CD4-positive, alpha-beta T cell treated with Interleukin-17A for 4 hours (primary cell): ENCODE measurements around the gene PTPRH.
"Not testable (repeated sequence)": the region's sequence is repeated elsewhere in the genome, so short reads cannot be mapped to it uniquely, and the experiment has no call there.

Source experiments
- DNase-seq: peaks from one replicate; pipeline ENCODE4 v3.0.0-alpha.2; 2020; ENCODE audit warnings: mixed read lengths

Gene PTPRH

DNA sequence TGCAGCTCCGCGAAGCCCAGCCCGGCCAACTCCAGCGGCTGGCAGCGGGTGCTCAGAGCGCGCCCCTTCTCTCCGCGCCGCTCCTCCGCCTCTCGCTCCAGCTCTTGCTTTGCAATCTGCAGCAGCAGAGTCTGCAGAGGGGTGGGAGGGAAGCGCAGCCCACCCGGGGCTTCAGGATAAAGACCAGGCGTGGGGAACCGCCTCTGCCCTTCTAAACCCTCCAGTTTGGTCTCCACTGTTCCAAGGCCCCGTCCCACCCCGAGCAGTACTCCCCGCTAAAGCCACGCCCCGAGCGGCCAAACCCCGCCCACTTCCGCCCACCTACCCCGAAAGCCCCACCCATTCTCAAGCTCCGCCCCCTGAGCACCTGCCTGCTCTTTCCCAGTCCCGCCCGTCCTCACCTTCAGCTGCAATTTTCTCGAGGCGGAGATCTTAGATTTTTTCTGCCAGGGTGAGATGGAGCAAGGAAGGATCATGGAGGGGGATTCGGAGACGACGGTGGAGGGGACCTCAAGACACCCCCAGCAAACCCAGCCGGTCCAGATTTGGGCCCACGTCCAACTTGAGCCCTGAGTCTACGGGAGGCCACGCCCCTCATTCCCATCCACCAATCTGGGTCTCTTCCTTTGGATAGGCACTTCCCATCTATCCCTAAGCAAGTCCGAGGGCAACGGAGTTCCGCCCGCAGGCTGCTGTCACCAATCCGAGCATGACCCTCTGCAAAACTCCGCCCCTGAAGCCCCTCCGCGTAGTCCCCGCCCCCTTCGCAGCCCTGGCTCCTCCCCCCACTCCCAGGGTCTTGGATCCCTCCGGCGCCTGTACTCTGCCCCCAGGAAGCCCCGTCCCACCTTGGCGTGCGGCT is 52.9 kb downstream of the PTPRH start:
- peak; percentile 37 for DNase-seq

DNA sequence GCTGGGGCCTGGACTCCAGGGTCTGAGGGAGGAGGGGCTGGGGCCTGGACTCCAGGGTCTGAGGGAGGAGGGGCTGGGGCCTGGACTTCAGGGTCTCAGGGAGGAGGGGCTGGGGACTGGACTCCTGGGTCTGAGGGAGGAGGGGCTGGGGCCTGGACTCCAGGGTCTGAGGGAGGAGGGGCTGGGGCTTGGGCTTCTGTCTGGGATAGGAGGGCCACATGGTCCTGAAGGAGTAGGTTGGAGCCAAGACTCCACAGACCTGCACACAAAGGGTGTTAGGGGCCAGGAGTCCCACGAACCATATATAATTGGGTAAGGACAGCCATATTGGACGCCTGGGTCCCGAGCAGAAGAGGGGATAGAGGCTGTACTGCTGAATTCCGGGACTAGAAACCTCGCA is 53.5 kb downstream of the PTPRH start:
- DNase-seq, result not testable (repeated sequence)

DNA sequence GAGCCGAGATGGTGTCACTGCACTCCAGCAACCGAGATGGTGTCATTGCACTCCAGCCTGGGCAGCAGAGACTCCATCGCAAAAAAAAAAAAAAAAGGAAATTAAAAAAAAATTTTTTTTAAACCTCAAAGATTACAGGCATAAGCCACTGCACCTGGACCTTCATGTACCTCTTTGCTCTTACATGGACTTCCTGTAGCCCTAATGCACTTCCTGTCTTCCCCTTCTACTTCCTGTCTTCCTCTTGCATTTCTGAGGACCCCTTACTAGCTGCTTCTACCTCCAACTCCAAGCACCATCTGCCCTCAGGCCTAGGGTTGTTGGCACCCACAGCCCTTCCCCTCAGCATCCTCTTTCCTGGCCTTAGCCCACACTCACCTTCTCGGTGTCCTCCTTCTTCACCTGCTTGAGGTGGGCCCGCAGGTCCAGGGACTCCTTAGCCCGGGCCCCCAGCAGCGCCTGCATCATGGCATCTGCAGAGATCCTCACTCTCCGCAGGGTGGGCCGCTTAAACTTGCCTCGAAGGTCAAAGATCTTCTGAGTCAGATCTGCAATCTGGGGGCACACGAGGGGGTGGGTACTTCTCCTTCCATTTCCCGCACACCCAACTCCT is 55.5 kb downstream of the PTPRH start:
- DNase-seq, result no peak

DNA sequence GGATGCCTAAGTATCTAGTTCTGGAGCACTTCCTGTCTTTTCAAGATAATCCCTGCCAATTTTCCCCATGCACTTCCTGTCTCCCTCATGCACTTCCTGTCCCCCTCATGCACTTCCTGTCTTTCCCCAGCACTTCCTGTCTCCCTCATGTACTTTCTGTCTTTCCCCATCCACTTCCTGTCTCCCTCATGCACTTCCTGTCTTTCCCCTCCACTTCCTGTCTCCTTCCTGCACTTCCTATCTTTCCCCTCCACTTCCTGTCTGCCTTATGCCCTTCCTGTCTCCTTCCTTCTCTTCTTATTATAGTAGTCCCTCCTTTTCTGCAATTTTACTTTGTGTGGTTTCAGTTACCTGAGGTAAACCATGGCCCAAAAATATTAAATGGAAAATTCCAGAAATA is 57.3 kb downstream of the PTPRH start:
- no peak for DNase-seq

DNA sequence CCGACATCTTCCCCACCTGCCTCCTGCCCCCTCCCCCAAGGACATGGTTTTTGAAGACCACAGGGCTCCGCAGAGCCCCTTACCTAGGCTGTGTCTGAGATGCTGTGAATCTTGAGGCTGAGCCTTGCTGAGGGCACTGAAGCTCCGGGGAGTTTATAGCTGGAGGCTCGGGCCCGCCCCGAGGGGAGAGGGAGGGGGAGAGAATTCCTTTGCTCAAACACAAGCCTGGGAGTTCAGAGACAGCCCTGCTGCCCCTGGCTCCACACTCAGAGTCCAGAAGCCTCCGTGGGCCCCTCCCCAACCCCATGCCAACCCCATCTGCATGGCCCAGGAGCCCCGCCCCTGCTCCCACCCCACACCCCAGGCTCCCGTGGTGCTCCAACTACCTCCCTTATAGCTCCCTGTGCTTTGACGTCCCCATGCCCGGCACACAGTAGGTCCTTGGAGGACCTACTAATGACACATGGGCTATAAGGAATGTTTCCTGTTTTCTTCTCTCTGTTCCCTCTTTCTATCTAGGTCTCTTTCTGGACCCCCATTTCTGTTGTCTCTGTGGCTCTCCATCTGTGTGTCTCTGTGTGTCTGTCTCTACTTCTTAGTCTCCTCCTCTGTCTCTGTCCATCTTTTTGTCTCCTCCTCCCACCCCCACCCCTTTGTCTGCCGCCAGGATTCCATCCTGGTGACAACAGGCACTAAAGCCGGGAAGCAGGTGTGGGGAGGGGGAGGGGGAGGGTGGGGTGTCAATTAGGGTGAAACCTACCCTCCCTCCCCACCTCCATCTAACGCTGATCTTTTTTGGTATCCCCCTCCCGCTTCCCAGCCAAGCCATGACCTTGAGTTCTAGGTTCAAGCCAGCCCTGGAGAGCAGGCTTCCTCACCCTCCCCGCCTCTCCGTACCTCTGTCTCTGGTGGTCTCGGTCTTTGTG is 60.0 kb downstream of the PTPRH start, which contains the start of gene TNNT1:
Gene TNNT1, minus strand, starts transcription at position 129 of the 926 bp plus-strand sequence. CDS start 2,049 bp downstream, outside the sequence.
- no peak for DNase-seq

DNA sequence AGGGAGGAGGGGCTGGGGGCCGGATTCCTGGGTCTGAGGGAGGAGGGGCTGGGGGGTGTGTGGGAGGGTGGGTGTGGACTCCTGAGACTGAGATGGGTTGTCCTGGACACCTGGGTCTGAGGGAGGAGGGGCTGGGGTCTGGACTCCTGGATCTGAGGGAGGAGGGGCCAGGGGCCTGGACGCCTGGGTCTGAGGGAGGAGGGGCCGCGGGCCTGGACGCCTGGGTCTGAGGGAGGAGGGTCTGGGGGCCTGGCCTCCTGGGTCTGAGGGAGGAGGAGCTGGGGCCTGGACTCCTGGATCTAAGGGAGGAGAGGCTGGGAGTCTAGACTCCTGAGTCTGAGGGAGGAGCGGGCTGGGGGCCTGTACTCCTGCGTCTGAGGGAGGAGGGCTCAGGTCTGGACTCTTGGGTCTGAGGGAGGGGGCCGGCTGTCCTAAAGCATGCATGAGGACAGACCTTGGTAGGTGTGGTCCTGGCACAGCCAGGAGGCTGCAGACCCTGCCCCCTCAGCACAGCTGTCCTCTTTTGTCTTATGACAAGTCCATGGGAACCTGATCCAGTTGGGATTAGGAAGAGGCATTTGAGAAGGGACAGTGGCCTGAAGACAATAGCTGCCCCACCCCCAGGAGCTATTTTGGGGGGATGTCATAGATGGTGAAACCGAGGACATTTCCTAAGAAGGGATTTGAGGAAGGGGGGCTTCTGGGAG is 61.6 kb downstream of the PTPRH start:
- DNase-seq, result no peak

DNA sequence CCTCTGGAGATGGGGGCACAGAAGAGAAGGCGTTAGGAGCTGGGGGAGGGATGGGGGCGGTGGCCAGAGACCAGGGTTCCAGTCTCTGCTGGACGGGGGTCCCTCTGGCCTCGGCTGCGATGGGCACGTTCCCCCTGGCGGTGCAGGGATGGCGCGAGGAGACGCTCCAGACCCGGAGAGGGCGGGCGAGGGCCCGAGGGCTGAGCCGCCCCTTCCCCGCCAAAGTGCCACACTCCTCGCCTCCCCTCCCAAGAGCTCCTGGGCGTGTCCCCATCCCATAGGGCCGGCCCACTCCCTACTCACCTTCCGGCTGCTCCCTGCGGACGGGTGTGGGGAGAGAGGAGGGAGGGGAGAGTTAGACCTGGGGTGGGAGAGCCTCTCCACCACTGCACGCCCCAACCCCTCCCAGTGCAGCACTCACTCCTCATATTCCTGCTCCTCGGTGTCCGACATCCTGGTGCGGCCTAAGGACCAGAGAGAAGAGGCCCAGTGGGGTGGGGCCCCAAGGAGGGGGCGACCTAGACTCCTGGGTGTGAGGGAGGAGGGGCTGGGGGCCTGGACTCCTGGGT is 62.5 kb downstream of the PTPRH start:
- no peak for DNase-seq

DNA sequence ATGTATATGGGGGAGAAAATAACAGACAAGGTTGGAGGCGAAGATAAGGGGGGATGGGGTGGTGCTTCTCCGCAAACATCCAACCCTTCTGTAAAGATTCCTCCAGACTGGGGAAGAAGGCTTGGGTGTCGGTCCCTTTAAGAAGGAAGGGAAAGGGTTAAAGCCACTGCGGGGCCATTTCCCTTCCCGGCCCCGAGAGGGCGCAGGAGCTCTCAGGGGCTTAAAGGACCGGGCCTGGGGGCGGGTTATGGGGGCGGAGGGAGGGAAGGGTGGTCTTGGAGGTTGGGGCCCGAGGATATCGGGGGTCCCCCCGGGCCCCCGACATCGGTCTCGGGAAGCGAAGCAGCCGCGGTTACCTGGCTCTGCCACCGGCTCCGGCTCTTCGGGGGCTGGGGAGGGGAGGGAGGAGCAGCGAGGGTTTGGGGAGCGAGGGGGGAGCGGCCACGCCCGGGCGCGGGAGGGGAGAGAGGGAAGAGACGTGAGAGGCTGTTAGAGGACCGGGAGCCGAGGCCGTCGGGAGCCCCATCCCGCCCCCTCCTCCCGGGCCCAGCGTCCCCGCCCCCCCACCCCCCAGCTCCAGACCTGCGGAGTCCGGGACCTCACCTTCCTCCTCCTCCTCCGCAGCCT is 63.1 kb downstream of the PTPRH start:
- peak; percentile 7 for DNase-seq

DNA sequence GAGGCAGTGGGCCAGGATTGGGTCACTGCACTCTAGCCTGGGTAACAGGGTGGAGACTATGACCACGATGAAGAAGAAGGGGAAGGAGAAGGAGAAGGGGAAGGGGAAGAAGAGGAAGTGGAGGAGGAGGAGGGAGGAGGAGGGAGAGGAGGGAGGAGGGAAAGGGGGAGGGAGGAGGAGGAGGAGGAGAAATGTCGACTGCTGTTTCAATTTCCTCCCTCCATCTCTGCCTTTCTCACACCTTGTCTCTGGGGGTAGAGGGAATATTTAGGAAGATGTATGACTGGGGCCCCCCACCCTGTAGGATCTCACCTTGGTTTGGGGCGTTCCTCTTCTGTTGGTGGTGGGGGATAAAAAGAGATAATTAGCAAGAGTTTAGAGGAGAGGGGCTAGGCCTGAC is 64.1 kb downstream of the PTPRH start:
- no peak for DNase-seq

DNA sequence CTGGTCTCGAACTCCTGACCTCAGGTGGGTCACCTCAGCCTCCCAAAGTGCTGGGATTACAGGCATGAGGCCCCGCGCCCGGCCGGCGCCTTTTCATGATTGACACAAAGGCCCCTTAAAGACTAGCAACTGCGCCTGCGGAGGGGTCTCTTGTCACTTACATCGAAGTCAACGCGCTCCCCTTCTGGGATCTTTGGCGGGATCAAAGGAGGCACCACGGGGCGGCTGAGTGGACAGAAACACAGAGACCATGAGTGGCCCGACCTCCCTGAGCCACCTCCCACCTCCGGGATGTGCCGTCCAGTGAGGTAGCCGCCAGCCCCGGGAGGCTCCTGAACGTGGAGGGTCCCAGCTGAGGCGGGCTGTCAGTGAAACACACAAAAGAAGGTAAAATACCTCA is 67.6 kb downstream of the PTPRH start:
- no peak for DNase-seq

DNA sequence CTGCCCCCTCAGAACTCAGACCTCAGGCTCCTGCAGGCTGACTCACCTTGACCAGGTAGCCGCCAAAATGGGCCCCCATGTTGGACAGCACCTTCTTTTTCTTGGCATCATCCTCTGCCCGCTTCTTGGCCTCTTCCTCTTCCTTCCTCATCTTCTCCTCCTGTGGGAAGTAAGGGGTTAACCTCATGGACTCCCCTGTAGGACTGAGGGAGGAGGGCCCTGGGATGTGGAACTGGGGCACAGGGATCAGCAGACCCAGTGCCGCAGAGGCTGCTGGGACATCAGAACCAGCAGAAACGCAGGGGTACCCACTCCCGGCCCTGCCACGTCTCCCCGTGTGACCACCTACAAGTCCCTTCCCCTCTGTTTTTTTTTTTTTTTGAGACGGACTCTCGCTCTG is 71.4 kb downstream of the PTPRH start:
- DNase-seq, result no peak

DNA sequence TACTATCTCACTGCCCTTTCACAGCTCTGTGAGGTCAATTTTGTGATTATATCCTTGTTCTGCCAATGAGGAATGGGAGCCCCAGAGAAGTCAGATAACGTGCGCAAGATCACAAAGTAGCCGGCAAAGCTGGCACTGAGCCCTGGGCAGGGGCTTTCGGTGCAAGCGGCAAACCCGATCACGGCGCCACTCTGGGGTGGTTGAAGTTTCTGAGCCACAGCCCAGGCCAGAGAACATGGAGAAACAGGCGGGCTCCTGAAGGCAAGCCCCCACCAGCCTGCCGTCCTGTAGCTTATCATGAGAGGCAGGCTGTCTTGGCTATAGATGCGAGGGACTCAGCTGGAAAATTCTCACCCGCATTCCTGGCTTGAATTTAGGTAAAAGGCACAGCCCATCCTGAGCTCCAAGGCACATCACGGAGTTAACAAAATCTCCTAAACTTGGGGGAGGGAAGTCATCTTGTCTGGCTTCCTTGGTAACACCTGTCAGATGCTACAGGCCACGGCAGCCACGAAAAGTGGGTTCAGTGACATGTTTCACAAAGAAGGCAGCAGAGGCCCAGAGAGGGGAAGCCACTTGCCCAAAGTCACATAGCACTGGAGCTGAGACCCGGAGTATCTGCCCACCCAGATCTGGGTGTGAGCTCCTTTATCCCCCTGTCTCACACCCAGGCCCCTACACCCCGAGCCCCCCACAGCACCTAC is 72.8 kb downstream of the PTPRH start:
- DNase-seq, result no peak

DNA sequence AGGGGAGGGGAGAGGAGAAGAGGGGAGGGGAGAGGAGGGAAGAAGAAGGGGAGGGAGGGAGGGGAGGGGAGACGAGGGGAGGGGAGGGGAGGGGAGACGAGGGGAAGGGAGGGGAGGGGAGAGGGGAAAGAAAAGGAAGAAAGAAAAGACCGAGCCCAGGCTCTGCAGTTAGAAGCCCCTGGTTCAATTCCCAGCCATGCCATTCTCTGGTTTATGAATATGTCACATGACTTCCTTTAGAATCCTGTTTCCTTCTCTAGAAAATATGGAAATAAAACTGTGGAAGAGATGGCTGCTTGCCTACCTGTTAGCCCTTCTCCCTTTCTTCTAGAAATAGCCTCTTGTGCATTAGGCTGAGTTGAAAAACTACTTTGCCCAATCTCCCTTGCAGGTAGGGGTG is 74.6 kb downstream of the PTPRH start:
- no peak for DNase-seq

DNA sequence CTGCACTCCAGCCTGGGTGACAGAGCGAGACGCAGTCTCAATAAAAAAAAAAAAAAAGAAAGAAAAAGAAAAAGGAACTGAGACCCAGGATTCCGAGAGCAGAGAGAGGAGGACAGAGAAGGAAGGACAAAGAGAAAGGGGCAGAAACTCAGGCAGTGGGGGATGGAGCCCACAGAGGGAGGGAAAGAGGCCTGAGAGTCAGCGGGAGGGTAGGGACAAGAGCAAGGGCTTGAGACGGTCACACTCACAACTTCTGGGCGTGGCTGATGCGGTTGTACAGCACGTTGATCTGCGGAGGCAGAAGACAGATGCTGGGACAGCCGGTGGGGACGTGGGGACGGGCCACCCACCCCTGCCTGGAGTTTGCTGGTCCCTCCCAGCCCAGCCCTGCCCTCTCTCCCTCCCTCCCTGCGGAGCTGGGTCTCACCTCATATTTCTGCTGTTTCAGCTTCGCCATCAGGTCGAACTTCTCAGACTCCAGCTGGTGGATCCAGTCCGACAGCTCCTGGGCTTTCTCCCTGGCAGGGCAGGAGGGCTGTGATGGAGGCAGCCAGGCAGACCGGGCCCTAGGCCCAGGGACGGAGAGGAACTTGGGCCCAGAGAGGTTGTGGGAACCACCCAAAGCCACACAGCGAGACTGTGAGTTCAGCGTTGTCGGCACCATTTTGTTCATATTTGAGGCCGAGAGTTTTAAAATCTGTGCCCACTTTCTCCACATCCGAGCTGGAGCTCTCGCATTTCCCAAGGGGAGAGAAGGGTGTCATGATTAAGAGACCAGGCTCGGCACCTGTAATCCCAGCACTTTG is 75.5 kb downstream of the PTPRH start:
- DNase-seq, result no peak

DNA sequence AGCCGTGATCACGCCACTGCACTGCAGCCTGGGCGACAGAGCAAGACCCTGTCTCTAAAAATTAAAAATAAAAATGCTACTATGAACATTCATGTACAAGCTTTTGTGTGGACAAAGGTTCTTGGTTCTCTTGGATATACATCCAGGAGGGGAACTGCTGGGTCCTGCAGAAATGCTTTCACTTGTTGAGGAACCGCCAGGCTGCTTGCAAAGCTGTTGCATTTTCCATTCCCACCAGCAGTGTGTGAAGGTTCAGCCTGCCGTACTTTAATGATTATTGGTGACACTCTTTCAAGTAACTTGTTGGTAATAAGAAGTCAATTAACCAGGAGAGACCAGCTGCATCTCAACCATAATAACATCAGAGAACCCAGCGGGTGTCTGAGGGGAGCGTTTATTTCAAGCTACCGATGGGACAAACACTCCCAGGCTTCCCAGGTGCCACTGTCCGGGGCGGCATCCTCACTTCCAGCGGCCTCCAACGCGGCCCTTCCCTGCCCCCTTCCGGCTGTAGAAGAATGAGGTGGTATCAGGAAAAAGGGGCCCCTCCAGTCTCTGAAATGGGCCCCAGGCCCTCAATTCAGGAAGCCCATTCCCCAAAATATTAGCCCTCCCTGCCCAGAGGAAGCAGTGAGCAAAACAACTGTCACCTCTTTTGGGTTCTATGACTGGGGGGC is 76.7 kb downstream of the PTPRH start:
- no peak for DNase-seq

DNA sequence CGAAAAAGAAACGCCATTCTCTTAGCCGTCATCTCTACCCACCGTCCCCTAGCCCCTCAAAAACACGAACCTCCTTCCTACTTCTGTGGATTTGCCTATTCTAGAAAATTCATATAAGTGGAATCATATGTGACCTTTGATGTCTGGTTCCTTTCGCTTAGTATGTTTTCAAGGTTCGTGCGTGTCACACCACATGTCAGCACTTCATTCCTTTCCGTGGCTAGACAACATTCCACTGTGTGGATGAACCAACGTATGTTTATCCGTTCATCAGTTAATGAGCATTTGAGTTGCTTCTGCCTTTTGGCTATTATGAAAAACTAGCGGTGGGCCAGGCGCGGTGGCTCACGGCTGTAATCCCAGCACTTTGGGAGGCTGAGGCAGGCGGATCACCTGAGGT is 77.9 kb downstream of the PTPRH start:
- no peak for DNase-seq
